Astrocyte of the cerebellum (primary cell): ENCODE results near the gene FBXL19.

ENCODE experiments used
- DNase-seq: peaks from one replicate; pipeline ENCODE4 v3.0.0-alpha.2; 2011; ENCODE audit warnings: low read depth
- H3K4me3 ChIP-seq: 2 replicates; pipeline ENCODE4 v1.5.1; 2011; ENCODE audit warnings: mild to moderate bottlenecking, low read depth, low read length, moderate library complexity
- in situ Hi-C: cut with HindIII; loops from 2 replicates; pipeline ENCODE4 v1.10.0; 2017; ENCODE audit warnings: low sequenced_read_pairs
- TF ChIP-seq, protein P1 (sequence below): IDR thresholded peaks from 2 replicates; pipeline ENCODE4 v1.5.1; 2012; ENCODE audit warnings: low read length, low read depth, moderate library complexity, mild to moderate bottlenecking; ENCODE audit errors: missing control alignments

The FBXL19 gene

DNA sequence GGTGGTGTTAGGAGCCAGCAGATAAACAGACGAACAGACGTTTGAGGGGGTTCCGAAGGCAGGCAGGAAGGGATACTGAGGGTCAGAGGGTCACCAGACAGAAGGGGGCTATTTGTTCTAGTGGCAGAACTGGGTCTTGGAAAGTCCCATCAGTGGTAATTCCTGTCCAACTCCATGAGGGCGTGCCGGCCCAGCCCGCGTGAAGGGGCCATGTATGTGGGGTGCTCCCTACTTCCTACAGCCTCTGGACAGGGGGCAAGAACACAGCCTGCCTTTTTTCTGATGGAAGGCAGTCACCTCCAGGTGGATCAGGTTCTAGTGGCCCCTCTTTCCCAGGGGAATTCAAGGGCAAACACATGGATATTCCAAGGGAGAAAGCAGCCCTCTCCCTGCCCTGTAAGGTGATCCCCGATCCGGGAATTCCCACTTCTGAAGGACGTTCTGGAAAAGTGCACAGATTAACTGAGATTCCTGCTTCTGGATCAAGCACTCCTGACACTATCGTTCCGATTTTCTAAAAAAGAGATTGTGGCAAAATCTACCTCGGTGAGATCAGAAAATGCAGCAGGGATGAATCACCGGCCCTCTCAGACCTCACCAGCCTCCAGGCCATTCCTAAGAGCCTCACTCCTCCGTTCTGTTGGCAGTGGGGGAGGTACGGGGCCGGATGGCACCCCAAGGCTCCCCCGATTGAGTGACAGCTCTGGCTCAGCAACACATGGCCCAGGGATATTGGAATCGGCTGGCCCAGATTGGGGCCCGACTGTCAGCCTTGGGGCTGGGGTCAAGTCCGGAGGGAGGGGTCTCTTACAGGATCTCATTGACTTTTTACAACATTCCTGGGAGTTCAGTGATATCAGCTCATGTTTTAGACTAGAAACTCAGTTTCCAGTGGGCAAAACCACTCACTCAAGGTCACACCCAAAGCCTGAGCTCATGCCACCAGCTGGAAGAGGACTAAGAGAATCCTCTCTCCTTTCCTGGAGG, 74.6 kb downstream of the FBXL19 start:
- peak; percentile 48 for DNase-seq
- TF ChIP-seq, protein P1, sequence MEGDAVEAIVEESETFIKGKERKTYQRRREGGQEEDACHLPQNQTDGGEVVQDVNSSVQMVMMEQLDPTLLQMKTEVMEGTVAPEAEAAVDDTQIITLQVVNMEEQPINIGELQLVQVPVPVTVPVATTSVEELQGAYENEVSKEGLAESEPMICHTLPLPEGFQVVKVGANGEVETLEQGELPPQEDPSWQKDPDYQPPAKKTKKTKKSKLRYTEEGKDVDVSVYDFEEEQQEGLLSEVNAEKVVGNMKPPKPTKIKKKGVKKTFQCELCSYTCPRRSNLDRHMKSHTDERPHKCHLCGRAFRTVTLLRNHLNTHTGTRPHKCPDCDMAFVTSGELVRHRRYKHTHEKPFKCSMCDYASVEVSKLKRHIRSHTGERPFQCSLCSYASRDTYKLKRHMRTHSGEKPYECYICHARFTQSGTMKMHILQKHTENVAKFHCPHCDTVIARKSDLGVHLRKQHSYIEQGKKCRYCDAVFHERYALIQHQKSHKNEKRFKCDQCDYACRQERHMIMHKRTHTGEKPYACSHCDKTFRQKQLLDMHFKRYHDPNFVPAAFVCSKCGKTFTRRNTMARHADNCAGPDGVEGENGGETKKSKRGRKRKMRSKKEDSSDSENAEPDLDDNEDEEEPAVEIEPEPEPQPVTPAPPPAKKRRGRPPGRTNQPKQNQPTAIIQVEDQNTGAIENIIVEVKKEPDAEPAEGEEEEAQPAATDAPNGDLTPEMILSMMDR = no peak
- in situ Hi-C loops = no loop called here
- H3K4me3 ChIP-seq = peak overlapping the region; percentile 39
